AG08395 (cell line): ENCODE data around the gene ULK4.

Experiments used
- DNase-seq: peaks from one replicate; pipeline ENCODE4 v3.0.0; 2012; ENCODE audit warnings: mixed read lengths, low spot score

ULK4 gene

DNA sequence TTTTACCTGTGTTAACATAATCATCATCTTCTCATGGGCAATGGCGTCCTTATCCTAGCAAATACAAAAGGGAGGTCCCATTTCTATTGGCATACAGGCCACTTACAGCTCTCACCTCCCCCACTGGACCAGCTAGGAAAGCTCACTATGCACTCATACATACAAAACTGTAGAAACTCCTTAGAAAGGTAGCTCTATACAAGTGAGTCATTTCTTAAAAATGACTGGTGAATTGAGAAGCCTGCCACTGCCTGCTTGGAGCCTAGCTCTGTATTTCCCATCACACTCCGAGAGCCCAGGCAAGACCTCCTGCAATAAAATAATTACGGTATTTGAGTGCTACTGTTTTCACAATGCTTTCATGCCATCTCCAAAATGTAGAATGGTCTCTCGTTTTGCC, 321.8 kb downstream of the ULK4 start:
- DNase-seq = no peak

DNA sequence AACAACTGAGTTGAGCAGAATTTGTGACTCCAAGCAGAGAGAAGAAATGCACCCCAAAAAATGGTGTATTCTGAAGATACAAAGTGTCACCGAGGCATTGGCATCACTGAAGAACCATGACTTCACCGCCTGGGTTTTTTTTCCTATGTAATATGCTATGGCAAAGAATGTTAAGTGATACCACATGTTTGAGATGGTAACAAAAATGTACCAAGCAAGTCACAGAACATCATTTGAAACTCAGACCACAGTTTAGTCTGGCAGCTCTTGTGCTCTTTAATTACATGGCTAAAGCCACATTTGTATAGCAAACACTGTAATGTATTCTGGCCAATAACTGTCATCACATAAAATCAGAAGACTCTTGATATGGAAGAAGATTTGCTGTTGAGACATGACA, 323.5 kb downstream of the ULK4 start:
- DNase-seq = no peak

DNA sequence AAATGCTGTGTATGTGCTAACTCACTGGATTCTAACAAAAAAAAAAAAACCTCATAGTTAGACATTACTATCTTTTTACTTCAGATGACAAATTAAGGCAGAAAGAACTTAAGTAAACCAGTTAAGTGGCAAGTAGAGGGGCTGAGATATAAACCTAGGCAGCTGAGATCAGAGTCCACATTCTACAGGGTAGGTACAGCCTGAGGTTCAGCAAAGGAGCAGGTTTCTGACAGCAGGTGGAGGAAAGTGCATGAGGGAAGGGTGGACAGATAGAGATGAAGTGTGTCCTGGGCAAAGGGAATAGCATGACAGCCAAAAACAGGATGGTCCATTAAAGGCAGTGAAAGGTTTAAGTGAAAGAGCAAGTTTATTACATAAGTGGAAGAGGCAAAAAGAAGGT, 329.2 kb downstream of the ULK4 start:
- DNase-seq = no peak

GRCh38 chr3:41630708-41631107, 331.2 kb downstream of the ULK4 start:
- DNase-seq = no peak

- DNase-seq = no peak
Observed at GRCh38 chr3:41629986-41630385, 331.9 kb downstream of the ULK4 start.

GRCh38 chr3:41629072-41629471, 332.8 kb downstream of the ULK4 start:
- DNase-seq = no peak

DNA sequence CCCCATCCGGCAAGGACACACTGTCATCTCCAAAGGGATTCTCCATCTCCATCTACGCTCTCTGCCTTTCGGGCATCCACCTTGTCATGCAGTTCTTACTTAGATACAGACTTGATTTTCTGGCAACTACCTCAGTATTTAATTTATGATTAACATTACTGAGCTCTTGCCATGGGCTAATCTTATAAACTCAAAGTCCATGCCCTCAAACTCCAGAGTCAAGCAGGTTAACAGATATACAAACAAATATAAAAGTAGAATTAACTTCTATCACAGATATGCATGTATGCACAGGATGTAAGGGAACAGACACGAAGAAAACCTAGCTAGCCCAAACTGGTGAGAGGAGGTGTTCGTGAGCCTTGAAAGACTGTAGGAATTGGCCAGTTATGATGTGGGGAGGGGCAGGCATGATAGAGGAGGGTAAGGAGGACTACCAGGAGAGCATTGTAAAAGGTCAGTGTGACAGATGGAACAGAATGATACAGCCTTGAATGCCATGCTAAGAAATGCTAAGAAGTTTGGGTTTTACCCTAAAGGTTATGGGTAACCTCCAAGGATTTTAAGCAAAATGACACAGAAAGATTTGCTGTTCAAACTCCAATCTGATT, 334.3 kb downstream of the ULK4 start:
- no peak for DNase-seq

GRCh38 chr3:41612853-41613252, 349.1 kb downstream of the ULK4 start:
- no peak for DNase-seq

DNA sequence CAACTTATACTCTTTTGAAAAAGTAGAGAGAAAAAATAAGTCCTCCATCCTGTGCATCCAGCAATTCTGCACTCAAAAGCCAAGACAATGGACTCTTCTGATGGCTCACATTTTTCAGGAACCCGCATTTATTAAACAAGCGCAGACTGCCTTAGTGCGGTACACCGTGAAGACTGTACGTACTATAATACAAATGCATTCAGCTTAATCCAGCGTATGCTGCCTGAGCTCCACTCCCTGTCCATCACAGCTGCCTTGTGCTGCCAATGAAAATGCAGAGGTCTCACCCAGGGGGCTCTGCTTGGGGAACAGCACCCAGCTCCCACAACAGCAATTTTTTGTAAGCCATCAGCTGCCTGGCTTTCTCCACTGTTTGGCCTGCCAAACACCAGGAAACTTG, 350.9 kb downstream of the ULK4 start:
- DNase-seq = no peak

DNA sequence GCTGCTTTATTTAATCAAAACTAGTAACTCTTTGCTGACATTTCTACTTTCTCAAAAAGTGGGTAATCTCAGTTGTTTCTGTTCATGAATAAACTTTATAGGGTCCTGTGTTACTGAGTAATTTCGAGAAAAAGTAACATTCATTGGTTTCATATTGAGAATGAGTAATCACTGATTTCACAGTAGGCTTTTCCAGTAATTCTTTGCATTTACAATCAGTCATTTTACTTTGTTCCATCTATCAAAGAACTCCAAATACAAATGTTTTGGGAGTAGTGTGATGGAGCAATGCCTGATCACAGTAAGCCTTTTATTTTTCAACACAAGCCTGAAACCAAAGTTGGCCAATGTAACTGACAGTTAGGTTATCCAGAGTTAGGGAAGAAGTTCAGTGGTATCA, 353.6 kb downstream of the ULK4 start:
- DNase-seq = no peak

DNA sequence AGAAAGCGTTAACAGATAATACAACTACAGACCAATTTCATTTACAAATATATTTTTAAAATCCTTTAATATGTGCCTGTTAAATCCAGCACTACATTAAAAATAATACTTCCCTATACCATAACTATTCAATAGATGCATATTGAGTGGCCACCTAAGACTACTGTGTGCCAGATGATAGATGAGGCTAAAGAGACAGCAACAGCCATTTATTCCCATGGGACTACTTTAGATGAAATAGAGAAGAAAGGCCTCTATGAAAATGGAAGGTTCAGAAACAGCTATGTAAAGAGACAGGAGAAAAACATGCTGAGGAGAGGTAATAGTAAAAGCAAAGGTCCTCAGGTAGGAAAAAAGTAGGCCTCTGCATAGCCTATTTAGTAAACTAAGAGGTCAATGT, 358.1 kb downstream of the ULK4 start:
- no peak for DNase-seq

GRCh38 chr3:41602121-41602520, 359.8 kb downstream of the ULK4 start:
- DNase-seq = no peak

DNA sequence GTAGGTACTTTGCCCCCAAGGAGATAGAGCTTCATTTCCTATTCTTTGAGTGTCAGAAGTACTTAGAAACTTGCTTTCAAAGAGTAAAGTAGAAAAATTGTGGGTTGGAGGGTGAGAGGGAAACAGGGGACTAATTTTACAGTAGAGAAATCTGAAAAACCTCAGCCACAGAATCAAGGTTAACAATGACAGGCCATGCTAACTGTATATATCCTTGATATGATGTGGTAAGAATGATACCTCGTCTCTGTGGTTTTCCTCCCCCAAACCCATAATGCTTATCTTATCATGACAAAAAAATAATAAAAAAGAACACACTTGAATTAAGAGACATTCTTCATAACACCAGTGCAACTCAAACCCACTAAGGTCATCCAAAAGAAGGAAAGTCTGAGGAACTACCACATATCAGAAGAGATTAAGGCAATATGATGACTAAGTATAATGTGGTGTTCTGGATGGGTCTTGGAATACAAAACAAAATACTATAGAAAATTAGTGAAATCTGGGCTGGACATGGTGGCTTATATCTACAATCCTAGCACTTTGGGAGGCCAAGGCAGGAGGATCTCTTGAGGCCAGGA, 360.4 kb downstream of the ULK4 start:
- no peak for DNase-seq

DNA sequence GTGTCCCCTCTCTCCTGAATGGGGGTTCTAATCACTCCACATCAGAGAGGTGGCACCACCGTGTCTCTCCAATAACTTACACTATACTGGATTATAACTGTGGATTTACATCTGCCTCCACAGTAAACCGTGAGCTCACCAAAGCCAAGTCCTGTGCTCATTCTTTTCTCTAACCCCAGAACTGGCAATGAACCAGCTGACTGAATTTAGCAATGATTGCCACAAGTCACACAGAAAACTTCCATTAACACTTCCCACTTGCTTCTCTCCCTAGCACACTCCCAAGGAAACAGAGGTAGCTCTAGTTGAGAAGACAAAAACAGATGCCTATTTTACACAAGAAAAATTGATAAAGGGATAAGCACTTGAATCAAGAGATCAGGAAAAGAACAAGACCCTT, 361.3 kb downstream of the ULK4 start:
- DNase-seq = no peak

- no peak for DNase-seq
Observed at GRCh38 chr3:41599127-41599484, 362.8 kb downstream of the ULK4 start.

DNA sequence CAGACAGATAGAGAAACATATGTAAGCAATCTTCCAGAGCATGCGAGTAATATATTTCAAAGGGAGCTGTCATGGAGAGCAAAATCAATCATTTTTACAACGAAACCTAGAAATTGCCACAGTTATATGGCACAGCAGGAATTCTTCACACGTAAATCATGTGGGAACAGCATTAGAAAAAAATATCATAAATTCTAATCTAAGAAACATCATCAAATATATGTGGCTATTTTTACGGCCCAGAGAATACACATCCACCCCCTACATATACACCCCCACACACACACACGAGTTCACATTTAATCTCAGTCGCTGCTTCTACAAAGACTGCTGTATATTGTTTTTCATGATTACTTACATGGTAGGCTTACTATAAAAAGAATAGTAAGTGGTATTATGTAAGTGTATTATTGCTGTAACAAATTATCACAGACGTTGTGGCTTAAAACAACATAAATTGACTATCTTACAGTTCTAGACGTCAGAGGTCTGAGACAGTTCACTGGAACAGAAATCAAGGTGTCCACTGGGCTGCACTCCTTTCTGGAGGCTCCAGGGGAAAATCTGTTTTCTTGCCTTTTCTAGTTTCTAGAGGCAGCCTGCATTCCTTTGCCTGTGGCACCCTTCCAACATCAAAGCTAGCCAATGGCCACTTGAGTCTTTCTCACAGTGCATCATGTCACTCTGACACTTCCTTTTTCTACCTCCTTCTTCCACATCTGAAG, 363.3 kb downstream of the ULK4 start:
- peak; percentile 34 for DNase-seq

GRCh38 chr3:41593774-41594173, 368.1 kb downstream of the ULK4 start:
- no peak for DNase-seq

DNA sequence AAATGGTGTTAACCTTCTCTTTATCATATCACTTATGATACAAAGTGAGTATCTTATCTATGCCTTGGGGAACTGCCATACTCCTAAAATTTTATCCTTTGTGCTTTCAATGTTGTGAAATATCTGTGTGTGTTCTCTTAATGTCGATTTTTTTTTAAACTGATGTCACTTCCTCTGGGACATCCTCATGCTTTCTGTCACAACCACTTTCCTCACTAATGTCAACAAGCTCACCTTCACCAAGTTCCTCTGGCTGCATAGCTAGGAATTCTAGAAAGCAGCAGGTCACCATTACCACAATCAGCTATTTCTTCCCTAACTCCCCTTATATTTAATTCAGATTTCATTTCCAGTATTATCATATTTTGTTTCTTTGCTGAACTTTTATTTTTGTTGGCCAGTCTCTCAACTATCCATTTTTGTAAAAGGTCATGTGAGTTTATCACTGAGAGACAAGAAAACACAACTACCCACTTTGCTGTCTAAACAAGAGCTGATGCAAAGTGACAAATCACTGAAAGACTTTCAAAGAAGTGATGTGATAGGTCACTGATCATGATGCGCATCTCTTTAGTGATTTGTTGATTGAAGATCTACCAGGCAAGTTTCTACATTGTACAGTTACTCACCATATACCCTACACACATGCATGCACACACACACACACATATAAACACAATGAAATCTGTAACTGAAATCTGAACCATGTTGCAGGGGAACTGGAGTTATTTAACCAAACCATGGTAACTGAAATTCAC, 369.0 kb downstream of the ULK4 start:
- DNase-seq = no peak

- DNase-seq = no peak
Observed at GRCh38 chr3:41583014-41583413, 378.9 kb downstream of the ULK4 start.

DNA sequence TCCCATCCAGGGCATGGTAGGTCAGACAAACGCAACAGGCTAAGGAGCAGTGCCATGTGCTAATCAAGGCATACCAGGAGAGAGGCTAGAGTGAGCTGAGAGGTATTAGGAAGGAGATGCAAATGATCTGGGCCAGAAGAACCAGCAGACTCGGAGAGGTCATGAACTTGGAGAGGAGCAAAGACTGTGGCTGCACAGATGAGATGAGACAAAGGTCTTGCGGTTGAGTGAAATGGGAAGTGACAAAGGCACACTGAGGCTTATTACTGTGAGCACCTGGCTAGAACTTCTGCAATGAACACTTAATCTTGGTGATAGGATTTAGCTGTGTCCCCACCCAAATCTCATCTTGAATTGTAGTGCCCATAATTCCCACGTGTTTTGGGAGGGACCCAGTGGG, 380.2 kb downstream of the ULK4 start:
- no peak for DNase-seq

DNA sequence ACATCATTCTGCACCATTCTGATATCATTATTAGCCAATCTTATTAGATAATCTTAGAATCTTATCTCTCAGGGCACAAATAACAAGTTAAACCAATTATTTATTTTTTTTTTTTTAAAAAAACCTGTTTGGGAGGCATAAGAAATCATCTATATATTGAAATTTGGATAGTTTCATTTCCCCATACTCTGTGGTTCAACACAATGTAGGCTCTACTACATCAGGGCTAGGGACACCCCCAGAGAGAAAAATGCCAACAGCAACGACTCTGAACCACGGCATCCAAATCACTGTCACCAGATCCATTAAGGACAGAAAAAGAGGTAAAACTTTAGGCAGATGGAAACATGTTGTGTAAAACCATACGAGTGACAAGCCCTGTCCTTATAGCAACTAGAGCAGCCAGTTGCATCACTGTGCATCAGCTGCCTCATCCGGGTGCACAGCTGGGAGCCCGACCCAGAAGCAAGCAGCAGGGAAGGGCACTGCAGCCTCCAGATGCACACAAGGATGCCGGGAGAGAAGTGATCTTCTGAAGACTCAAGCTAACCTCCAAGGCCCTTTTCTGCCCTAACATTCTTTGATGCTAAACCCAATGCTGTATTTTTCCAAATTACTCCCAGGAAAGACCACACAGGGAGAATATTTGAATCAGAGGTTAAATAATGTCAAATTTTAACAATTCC, 381.5 kb downstream of the ULK4 start:
- DNase-seq = peak; percentile 31

DNA sequence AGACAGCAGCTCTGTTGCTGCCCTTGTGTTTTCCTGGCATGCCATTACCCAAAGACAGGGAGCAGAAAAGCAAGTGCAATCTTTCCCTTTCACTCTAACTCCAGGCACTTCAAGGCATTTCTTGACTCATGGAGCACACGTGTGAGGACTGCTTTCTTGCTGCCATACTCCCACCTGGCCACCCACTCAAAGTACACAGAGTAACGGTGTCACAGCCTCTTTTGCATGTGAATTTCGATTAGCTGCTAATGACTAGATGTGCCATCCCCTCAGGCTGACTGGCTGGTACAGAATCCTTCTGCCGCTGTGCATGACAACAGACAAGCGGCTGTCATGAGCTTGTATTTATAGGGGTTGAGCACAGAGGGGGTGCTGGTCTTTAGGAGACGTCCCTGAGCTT, 382.0 kb downstream of the ULK4 start:
- DNase-seq = no peak

GRCh38 chr3:41578798-41579197, 383.1 kb downstream of the ULK4 start:
- DNase-seq = no peak
